NK-92 (cell line): Measurements from ENCODE around the gene ST3GAL2.
"Not testable (repeated sequence)": the region's sequence is repeated elsewhere in the genome, so short reads cannot be mapped to it uniquely, and the experiment has no call there.

Source experiments
- DNase-seq: peaks from one replicate; lab custom pipeline; 2025; ENCODE audit not compliant: unreplicated experiment; lab: John Stamatoyannopoulos, UW

The ST3GAL2 gene

GRCh38 chr16:70391881-70392481, 46.9 kb downstream of the ST3GAL2 start:
- no peak for DNase-seq

GRCh38 chr16:70391446-70391845, 47.5 kb downstream of the ST3GAL2 start:
- no peak for DNase-seq

- DNase-seq = no peak
Observed at GRCh38 chr16:70390774-70391173, 48.1 kb downstream of the ST3GAL2 start.

GRCh38 chr16:70388006-70388680, 50.8 kb downstream of the ST3GAL2 start:
- DNase-seq = no peak

GRCh38 chr16:70386289-70386986, 52.5 kb downstream of the ST3GAL2 start:
- DNase-seq = not testable (repeated sequence)

GRCh38 chr16:70383421-70383960, 55.4 kb downstream of the ST3GAL2 start:
- DNase-seq = no peak

GRCh38 chr16:70381604-70382342, 57.1 kb downstream of the ST3GAL2 start:
- no peak for DNase-seq

- peak; percentile 79 for DNase-seq
Observed at GRCh38 chr16:70380919-70381603, 57.8 kb downstream of the ST3GAL2 start.

- no peak for DNase-seq
Observed at GRCh38 chr16:70380248-70380918, 58.5 kb downstream of the ST3GAL2 start.

GRCh38 chr16:70378869-70379493, 59.9 kb downstream of the ST3GAL2 start:
- DNase-seq = no peak

GRCh38 chr16:70377782-70378181, 61.1 kb downstream of the ST3GAL2 start:
- DNase-seq = no peak

- DNase-seq = no peak
Observed at GRCh38 chr16:70375636-70376611, 63.0 kb downstream of the ST3GAL2 start.

GRCh38 chr16:70374213-70374612, 64.7 kb downstream of the ST3GAL2 start:
- no peak for DNase-seq

- DNase-seq = no peak
Observed at GRCh38 chr16:70372921-70373728, 65.8 kb downstream of the ST3GAL2 start.

- DNase-seq = no peak
Observed at GRCh38 chr16:70370924-70371323, 68.0 kb downstream of the ST3GAL2 start.

GRCh38 chr16:70370145-70370544, 68.8 kb downstream of the ST3GAL2 start:
- not testable (repeated sequence) for DNase-seq

GRCh38 chr16:70364399-70364798, 74.5 kb downstream of the ST3GAL2 start:
- DNase-seq = no peak

GRCh38 chr16:70359552-70359951, 79.3 kb downstream of the ST3GAL2 start:
- DNase-seq = no peak
